ENCODE results near the gene NPIPA1.
"Not testable (repeated sequence)": the region's sequence is repeated elsewhere in the genome, so short reads cannot be mapped to it uniquely, and the experiment has no call there.

DNA sequence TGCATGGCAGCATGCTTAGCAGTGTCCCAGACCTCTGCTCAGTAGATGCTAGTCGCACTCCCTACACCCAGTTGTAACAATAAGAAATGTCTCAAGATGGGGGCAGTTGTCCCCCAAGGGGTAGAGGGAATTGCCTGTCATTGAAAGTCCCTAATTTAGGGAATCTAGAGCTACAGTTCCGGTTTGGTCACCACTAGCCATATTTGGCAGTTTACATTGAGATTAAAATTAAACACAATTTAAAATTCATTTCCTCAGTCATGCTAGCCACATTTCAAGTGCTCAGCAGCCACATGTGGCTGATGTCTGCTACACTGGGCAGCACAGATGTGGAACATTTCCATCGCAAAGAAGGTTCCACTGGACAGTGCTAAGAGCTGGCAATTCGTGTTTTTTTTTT is 41.7 kb downstream of the NPIPA1 start:
- TF ChIP-seq, protein P1, sequence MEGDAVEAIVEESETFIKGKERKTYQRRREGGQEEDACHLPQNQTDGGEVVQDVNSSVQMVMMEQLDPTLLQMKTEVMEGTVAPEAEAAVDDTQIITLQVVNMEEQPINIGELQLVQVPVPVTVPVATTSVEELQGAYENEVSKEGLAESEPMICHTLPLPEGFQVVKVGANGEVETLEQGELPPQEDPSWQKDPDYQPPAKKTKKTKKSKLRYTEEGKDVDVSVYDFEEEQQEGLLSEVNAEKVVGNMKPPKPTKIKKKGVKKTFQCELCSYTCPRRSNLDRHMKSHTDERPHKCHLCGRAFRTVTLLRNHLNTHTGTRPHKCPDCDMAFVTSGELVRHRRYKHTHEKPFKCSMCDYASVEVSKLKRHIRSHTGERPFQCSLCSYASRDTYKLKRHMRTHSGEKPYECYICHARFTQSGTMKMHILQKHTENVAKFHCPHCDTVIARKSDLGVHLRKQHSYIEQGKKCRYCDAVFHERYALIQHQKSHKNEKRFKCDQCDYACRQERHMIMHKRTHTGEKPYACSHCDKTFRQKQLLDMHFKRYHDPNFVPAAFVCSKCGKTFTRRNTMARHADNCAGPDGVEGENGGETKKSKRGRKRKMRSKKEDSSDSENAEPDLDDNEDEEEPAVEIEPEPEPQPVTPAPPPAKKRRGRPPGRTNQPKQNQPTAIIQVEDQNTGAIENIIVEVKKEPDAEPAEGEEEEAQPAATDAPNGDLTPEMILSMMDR (conservative IDR thresholded peaks at IDR 0.05; ENCODE audit: low read length), result not testable (repeated sequence)
- TF ChIP-seq EZH2phosphoT487 (IDR thresholded peaks at IDR 0.05; ENCODE audit: borderline replicate concordance), result not testable (repeated sequence)

Measured in Loucy (cell line).